BLaER1 (cell line): Measurements from ENCODE around the gene CDC14A.
"Not testable (repeated sequence)": the region's sequence is repeated elsewhere in the genome, so short reads cannot be mapped to it uniquely, and the experiment has no call there.

Source experiments
- H3K27ac ChIP-seq: shearing (Covaris generic); formaldehyde crosslinking; 2 replicates; pipeline ENCODE4 v1.8.1; 2022
- H3K27me3 ChIP-seq: shearing (Covaris generic); formaldehyde crosslinking; 2 replicates; pipeline ENCODE4 v1.8.1; 2022
- H3K36me3 ChIP-seq: shearing (Covaris generic); formaldehyde crosslinking; 2 replicates; pipeline ENCODE4 v1.8.1; 2022
- H3K4me1 ChIP-seq: shearing (Covaris generic); formaldehyde crosslinking; 2 replicates; pipeline ENCODE4 v1.8.1; 2022
- H3K4me2 ChIP-seq: shearing (Covaris generic); formaldehyde crosslinking; 2 replicates; pipeline ENCODE4 v1.8.1; 2022
- H3K4me3 ChIP-seq: shearing (Covaris generic); formaldehyde crosslinking; 2 replicates; pipeline ENCODE4 v1.8.1; 2022
- H3K9ac ChIP-seq: shearing (Covaris generic); formaldehyde crosslinking; 2 replicates; pipeline ENCODE4 v1.8.1; 2022
- H3K9me3 ChIP-seq: shearing (Covaris generic); formaldehyde crosslinking; 2 replicates; pipeline ENCODE4 v1.8.1; 2022
- H4K20me1 ChIP-seq: shearing (Covaris generic); formaldehyde crosslinking; 2 replicates; pipeline ENCODE4 v1.8.1; 2022
- Cebpa-rat ChIP-seq: shearing (Covaris generic); IDR thresholded peaks from 2 replicates; pipeline ENCODE4 v1.8.1; 2022

CDC14A gene

GRCh38 chr1:100332331-100332730, 20.0 kb upstream of the CDC14A start:
- no peaks in the 10 kb centered on the region for H3K27me3 ChIP-seq
- no peaks in the 10 kb centered on the region for H3K4me1 ChIP-seq
- no peak overlapping the region for H3K4me2 ChIP-seq
- no peak overlapping the region for H3K27ac ChIP-seq
- H3K9ac ChIP-seq = no peak overlapping the region
- no peak for TF ChIP-seq Cebpa-rat
- H3K36me3 ChIP-seq = no peaks in the 10 kb centered on the region
- no peak overlapping the region for H3K4me3 ChIP-seq
- H3K9me3 ChIP-seq = no peaks in the 10 kb centered on the region
- no peaks in the 10 kb centered on the region for H4K20me1 ChIP-seq

- H3K4me2 ChIP-seq = no peak overlapping the region
- H3K27me3 ChIP-seq = no peaks in the 10 kb centered on the region
- H3K9ac ChIP-seq = no peak overlapping the region
- H3K27ac ChIP-seq = no peak overlapping the region
- no peak overlapping the region for H3K4me3 ChIP-seq
- H3K9me3 ChIP-seq = no peaks in the 10 kb centered on the region
- TF ChIP-seq Cebpa-rat = no peak
- H3K36me3 ChIP-seq = no peaks in the 10 kb centered on the region
- H3K4me1 ChIP-seq = no peaks in the 10 kb centered on the region
- H4K20me1 ChIP-seq = no peaks in the 10 kb centered on the region
Measured at GRCh38 chr1:100335436-100335835, 16.9 kb upstream of the CDC14A start.

- H3K4me1 ChIP-seq, H3K27ac ChIP-seq, H3K9me3 ChIP-seq, H3K27me3 ChIP-seq, H3K4me3 ChIP-seq, H4K20me1 ChIP-seq, H3K9ac ChIP-seq, H3K4me2 ChIP-seq, H3K36me3 ChIP-seq: not testable (repeated sequence)
Measured at GRCh38 chr1:100337878-100338277, 14.4 kb upstream of the CDC14A start.

- not testable (repeated sequence) for H3K4me1 ChIP-seq, H3K27me3 ChIP-seq, H3K4me2 ChIP-seq
Measured at GRCh38 chr1:100339735-100340134, 12.6 kb upstream of the CDC14A start.

GRCh38 chr1:100340494-100340893, 11.8 kb upstream of the CDC14A start:
- H3K9ac ChIP-seq = no peak overlapping the region
- H4K20me1 ChIP-seq = no peaks in the 10 kb centered on the region
- no peaks in the 10 kb centered on the region for H3K36me3 ChIP-seq
- no peak overlapping the region for H3K4me3 ChIP-seq
- no peaks in the 10 kb centered on the region for H3K9me3 ChIP-seq
- H3K27me3 ChIP-seq = no peaks in the 10 kb centered on the region
- H3K27ac ChIP-seq = no peak overlapping the region
- no peak overlapping the region for H3K4me2 ChIP-seq
- no peaks in the 10 kb centered on the region for H3K4me1 ChIP-seq
- no peak for TF ChIP-seq Cebpa-rat

More at GRCh38 chr1:100339735-100340134, 12.6 kb upstream of the CDC14A start:
- H3K36me3 ChIP-seq, H4K20me1 ChIP-seq, H3K27ac ChIP-seq, H3K9ac ChIP-seq, H3K9me3 ChIP-seq, H3K4me3 ChIP-seq: not testable (repeated sequence)

GRCh38 chr1:100342348-100342747, 10.0 kb upstream of the CDC14A start:
- no peaks in the 10 kb centered on the region for H4K20me1 ChIP-seq
- no peaks in the 10 kb centered on the region for H3K36me3 ChIP-seq
- H3K27ac ChIP-seq = no peak overlapping the region
- 0 out of 2 replicates have a peak, but pooled peaks cover 3% of the 10 kb centered on the region for H3K4me1 ChIP-seq
- H3K4me3 ChIP-seq = no peak overlapping the region
- no peak for TF ChIP-seq Cebpa-rat
- no peak overlapping the region for H3K4me2 ChIP-seq
- no peaks in the 10 kb centered on the region for H3K9me3 ChIP-seq
- H3K27me3 ChIP-seq = no peaks in the 10 kb centered on the region
- H3K9ac ChIP-seq = no peak overlapping the region

GRCh38 chr1:100343897-100344296, 8.4 kb upstream of the CDC14A start:
- no peaks in the 10 kb centered on the region for H4K20me1 ChIP-seq
- H3K4me1 ChIP-seq = 0 out of 2 replicates have a peak, but pooled peaks cover 5% of the 10 kb centered on the region
- no peak overlapping the region for H3K4me3 ChIP-seq
- H3K9ac ChIP-seq = no peak overlapping the region
- H3K27me3 ChIP-seq = no peaks in the 10 kb centered on the region
- TF ChIP-seq Cebpa-rat = no peak
- no peak overlapping the region for H3K4me2 ChIP-seq
- H3K27ac ChIP-seq = no peak overlapping the region
- H3K9me3 ChIP-seq = no peaks in the 10 kb centered on the region
- no peaks in the 10 kb centered on the region for H3K36me3 ChIP-seq

- Histone ChIP-seq H4K20me1 (no peaks in the 10 kb centered on the region), H3K4me1 (0 out of 2 replicates have a peak, but pooled peaks cover 5% of the 10 kb centered on the region), H3K9me3 (no peaks in the 10 kb centered on the region), H3K9ac (no peak overlapping the region), H3K4me2 (no peak overlapping the region), H3K36me3 (no peaks in the 10 kb centered on the region), H3K27me3 (no peaks in the 10 kb centered on the region), H3K4me3 (no peak overlapping the region), H3K27ac (no peak overlapping the region)
- TF ChIP-seq Cebpa-rat = no peak
Measured at GRCh38 chr1:100344774-100345173, 7.5 kb upstream of the CDC14A start.

GRCh38 chr1:100346387-100346786, 5.9 kb upstream of the CDC14A start:
- Histone ChIP-seq H3K9ac (no peak overlapping the region), H3K4me3 (no peak overlapping the region), H3K27ac (no peak overlapping the region), H4K20me1 (no peaks in the 10 kb centered on the region), H3K4me2 (no peak overlapping the region), H3K4me1 (peaks cover 10% of the 10 kb centered on the region), H3K9me3 (no peaks in the 10 kb centered on the region), H3K27me3 (no peaks in the 10 kb centered on the region), H3K36me3 (no peaks in the 10 kb centered on the region)
- no peak for TF ChIP-seq Cebpa-rat

- Histone ChIP-seq H3K4me1 (peaks cover 10% of the 10 kb centered on the region), H3K9me3 (no peaks in the 10 kb centered on the region), H3K4me3 (no peak overlapping the region), H3K4me2 (no peak overlapping the region), H3K9ac (no peak overlapping the region), H3K27ac (no peak overlapping the region), H3K36me3 (no peaks in the 10 kb centered on the region), H4K20me1 (no peaks in the 10 kb centered on the region), H3K27me3 (no peaks in the 10 kb centered on the region)
- no peak for TF ChIP-seq Cebpa-rat
Measured at GRCh38 chr1:100347009-100347966, 5.0 kb upstream of the CDC14A start.
